SK-N-SH treated with all-trans-retinoic acid at 6 μM for 48 hours (cell line): ENCODE results near the gene NLRP8.

Source experiments
- ESRRG ChIP-seq: fragments of 250-450 bp; sonication (Bioruptor Pico); IDR thresholded peaks from 2 replicates; pipeline ENCODE4 v1.6.1; 2021; ENCODE audit warnings: mild to moderate bottlenecking
- OSR1 ChIP-seq: fragments of 250-450 bp; sonication (Bioruptor Pico); IDR thresholded peaks from 2 replicates; pipeline ENCODE4 v1.8.0; 2022; ENCODE audit warnings: moderate library complexity, mild to moderate bottlenecking, inconsistent platforms
- PATZ1 ChIP-seq: fragments of 250-450 bp; sonication (Bioruptor Pico); IDR thresholded peaks from 2 replicates; pipeline ENCODE4 v1.8.0; 2020; ENCODE audit warnings: mild to moderate bottlenecking, moderate library complexity, borderline replicate concordance
- RARB ChIP-seq: fragments of 250-450 bp; sonication (Bioruptor Pico); IDR thresholded peaks from 2 replicates; pipeline ENCODE4 v1.8.0; 2021; ENCODE audit warnings: mild to moderate bottlenecking, moderate library complexity
- SNAI2 ChIP-seq: fragments of 250-450 bp; sonication (Bioruptor Pico); IDR thresholded peaks from 2 replicates; pipeline ENCODE4 v1.5.0; 2020; ENCODE audit warnings: mild to moderate bottlenecking, moderate library complexity
- ZFP3 ChIP-seq: fragments of 250-450 bp; sonication (Bioruptor Pico); IDR thresholded peaks from 2 replicates; pipeline ENCODE4 v1.5.0; 2020; ENCODE audit warnings: mild to moderate bottlenecking, moderate library complexity
- ZNF8 ChIP-seq: fragments of 450-650 bp; formaldehyde crosslinking; IDR thresholded peaks from 2 replicates; pipeline ENCODE4 v1.5.0; 2020; ENCODE audit warnings: mild to moderate bottlenecking, moderate library complexity
- TF ChIP-seq, protein P1 (sequence below): fragments of 250-450 bp; sonication (Bioruptor Pico); IDR thresholded peaks from 2 replicates; pipeline ENCODE4 v1.5.1; 2020; ENCODE audit warnings: low read depth, mild to moderate bottlenecking, moderate library complexity
- TF ChIP-seq, protein P2 (sequence below): fragments of 250-450 bp; sonication (Bioruptor Pico); IDR thresholded peaks from 2 replicates; pipeline ENCODE4 v1.5.1; 2021; ENCODE audit warnings: mild to moderate bottlenecking, moderate library complexity

GRCh38 chr19:55958356-55958755 lies 10.7 kb downstream of the NLRP8 start:
- TF ChIP-seq RARB (CRISPR knock-in tag) = no peak
- TF ChIP-seq OSR1 (CRISPR knock-in tag) = no peak
- TF ChIP-seq, protein P1, sequence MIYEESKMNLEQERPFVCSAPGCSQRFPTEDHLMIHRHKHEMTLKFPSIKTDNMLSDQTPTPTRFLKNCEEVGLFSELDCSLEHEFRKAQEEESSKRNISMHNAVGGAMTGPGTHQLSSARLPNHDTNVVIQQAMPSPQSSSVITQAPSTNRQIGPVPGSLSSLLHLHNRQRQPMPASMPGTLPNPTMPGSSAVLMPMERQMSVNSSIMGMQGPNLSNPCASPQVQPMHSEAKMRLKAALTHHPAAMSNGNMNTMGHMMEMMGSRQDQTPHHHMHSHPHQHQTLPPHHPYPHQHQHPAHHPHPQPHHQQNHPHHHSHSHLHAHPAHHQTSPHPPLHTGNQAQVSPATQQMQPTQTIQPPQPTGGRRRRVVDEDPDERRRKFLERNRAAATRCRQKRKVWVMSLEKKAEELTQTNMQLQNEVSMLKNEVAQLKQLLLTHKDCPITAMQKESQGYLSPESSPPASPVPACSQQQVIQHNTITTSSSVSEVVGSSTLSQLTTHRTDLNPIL (CRISPR knock-in tag) = no peak
- TF ChIP-seq, protein P2, sequence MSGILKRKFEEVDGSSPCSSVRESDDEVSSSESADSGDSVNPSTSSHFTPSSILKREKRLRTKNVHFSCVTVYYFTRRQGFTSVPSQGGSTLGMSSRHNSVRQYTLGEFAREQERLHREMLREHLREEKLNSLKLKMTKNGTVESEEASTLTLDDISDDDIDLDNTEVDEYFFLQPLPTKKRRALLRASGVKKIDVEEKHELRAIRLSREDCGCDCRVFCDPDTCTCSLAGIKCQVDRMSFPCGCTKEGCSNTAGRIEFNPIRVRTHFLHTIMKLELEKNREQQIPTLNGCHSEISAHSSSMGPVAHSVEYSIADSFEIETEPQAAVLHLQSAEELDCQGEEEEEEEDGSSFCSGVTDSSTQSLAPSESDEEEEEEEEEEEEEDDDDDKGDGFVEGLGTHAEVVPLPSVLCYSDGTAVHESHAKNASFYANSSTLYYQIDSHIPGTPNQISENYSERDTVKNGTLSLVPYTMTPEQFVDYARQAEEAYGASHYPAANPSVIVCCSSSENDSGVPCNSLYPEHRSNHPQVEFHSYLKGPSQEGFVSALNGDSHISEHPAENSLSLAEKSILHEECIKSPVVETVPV (CRISPR knock-in tag) = no peak
- no peak for TF ChIP-seq ESRRG (CRISPR knock-in tag)
- TF ChIP-seq SNAI2 (CRISPR knock-in tag) = no peak
- TF ChIP-seq ZFP3 (CRISPR knock-in tag) = no peak
- TF ChIP-seq PATZ1 (CRISPR knock-in tag) = no peak
- TF ChIP-seq ZNF8 (CRISPR knock-in tag) = no peak
